Measurements from ENCODE around the gene CD300H.
A peak's percentile ranks its signal among the peaks of the same experiment; 100 is the strongest.

The CD300H gene

DNA sequence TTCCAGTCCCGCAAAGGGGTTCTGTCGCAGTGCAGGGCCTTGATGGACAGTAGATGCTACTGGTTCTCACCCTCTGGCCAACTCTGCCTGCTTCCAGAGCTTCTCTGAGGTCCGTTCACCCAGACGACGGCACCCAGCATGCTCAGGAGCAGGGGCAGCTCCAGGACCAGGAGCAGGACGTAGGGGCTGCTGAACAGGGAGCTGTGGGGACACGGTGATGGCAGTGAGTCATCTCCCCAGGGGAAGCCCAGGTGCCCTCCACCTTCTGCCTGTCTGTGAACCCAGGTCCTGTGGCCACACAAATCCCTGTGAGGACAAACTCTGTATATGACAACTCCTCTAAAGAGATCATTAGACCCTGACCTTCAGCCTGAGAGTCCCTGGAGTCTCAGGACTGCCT, 18.0 kb downstream of the CD300H start:
- DNase-seq (ENCODE audit: low spot score): no peak

GRCh38 chr17:74547736-74548135, 19.6 kb downstream of the CD300H start:
- DNase-seq (ENCODE audit: low spot score): no peak

DNA sequence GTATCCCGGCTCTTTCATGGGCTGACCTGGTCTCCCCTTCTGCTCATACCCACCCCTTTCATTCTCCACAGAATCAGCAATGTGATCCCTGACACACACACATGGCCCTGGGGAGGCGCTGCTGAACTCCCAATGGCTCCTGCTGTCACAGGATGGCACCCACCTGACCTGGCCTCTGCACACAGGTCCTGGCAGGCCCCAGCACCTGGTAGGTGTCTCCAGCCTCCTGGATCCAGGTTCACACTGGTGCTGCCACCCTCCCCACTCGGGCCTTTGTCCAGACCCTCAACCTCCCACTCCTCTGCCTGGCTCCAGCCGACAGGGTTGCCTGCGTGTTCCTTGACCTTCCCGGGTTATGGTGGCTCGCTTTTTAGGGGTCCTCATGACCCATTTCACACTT, 20.0 kb downstream of the CD300H start:
- no peak for DNase-seq (ENCODE audit: low spot score)

DNA sequence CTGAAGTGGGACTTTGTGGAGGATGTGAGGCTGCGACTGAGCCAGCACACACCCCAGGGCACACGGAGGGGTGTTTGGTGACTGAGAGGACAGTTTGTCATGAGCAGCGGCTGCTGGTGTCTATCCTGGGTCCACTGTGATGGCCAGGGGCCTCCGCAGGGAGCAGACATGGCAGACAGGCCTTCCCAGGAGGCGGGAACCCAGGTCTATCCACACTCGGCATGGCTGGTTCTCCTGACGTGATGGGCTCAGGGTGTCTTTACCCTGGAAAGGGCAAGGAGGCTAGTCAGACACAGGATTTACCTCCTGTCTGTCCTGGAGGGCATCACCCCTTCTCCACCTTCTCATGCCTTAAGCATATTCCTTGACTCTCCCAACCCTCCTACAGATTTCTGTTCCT, 20.7 kb downstream of the CD300H start:
- no peak for DNase-seq (ENCODE audit: low spot score)

DNA sequence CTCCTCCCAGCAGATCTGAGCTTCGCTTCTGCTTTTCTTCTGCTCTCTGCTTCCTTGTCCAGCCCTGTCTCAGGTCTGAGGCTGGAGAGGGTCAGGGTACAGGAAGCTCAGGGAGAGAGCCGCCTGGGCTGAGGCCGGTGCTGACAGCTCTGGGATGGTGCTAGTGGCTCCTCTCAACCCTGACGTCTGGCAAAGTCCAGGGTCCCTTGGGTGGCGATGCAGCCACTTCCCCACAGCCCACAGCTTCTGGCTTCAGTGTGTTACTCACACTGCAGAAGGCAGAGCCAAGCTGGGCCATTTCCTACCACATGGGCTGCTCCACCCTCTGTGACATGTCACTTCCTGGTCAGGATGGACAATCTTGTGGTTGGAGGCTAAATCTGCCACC, 21.5 kb downstream of the CD300H start, which contains the start of gene CD300C:
Gene CD300C (minus strand): TSS at position 273 of the 388 bp plus-strand sequence. CDS start 333 bp downstream, outside the sequence.
- no peak for DNase-seq (ENCODE audit: low spot score)

- DNase-seq (ENCODE audit: low spot score): no peak
Measured at GRCh38 chr17:74544991-74545842, 22.1 kb downstream of the CD300H start.

DNA sequence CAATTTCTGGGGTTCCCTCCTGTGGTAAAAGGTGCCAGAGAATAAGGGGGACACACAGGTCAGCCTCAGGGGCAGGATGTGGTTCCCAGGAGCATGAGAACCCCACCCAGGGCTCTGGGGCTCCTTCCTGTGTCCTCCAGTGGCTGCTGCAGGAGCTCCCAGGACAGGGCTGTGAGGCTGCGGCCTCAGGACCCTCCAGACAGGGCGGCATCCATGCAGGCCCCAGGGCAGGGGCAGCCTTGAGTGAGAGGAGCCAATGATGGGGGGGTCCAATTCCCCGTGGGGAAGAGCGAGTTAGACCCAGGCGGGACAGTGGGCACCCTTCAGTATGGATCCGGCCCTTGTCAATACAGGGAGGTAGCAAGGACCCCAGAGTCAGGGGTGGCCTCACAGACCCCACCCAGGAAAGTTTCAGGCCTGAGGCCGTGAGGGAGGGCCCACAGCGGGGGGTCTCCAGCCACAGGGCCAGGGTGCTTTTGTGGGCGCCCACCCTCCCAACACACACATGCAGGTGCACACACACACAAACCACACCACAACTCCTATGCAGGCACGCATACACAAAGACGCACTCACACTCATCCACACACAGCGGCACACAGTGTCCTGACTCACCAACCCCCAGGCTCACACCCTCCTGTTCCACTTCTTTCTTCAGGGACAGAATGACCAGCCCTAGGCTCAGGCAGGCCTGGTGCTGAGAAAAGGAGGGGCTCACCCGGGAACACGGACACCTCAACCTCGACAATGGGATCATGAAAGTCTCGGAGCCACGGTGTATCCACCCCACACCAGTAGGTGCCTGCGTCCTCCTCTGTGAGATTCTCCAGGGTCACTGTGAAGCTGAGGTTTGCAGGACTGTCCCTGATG, 23.2 kb downstream of the CD300H start:
- no peak for DNase-seq (ENCODE audit: low spot score)

- DNase-seq (ENCODE audit: low spot score): no peak
Measured at GRCh38 chr17:74543406-74543805, 23.9 kb downstream of the CD300H start.

- DNase-seq (ENCODE audit: low spot score): no peak
Measured at GRCh38 chr17:74542727-74543383, 24.5 kb downstream of the CD300H start.

- no peak for DNase-seq (ENCODE audit: low spot score)
Measured at GRCh38 chr17:74542166-74542565, 25.1 kb downstream of the CD300H start.

GRCh38 chr17:74541176-74542111, 25.9 kb downstream of the CD300H start:
- DNase-seq (ENCODE audit: low spot score): no peak

GRCh38 chr17:74539281-74539820, 28.0 kb downstream of the CD300H start:
- DNase-seq (ENCODE audit: low spot score): no peak

DNA sequence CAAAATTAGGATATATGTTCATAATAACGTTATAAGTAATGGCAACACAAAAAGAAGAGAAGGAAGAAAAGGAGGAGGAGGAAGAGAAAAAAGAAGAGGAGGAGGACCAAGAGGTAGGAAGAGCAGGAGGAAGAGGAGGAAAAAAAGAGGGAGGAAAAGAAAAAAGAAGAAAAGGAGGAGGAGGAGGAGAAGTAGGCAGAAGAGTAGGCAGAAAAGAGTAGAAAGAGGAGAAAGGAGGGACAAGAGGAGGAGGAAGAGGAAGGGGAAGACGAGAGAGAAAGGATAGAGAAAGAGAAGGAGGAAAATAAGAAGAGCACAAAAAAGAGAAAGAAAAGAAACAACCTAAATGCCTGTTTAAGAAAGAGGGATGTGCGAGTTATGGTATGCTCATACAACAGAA, 30.4 kb downstream of the CD300H start:
- no peak for DNase-seq (ENCODE audit: low spot score)

DNA sequence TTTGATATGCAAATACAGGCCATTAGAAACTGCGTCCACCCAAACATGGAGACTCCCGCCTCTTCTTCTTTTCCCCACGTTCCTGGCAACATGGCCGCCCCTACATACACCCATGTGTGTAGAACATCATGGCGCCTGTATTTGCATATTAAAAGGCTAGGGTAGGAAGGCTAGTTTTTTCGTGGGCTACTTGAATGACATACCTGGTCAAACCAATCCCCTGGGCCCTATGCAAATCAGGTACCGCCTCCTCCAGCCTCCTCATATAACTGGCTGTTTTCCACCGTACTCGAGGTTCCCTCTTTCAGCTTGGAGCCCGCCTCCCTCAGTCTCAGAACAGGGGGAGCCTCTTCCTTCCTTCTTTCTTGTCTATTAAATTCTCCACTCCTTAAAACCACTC, 35.2 kb downstream of the CD300H start:
- DNase-seq (ENCODE audit: low spot score): peak; percentile 41

- no peak for DNase-seq (ENCODE audit: low spot score)
Measured at GRCh38 chr17:74531231-74531761, 36.0 kb downstream of the CD300H start, which contains the start of gene CD300LB. Gene CD300LB (minus strand): TSS chr17:74531475. CDS start chr17:74531350, 125 bp downstream.

DNA sequence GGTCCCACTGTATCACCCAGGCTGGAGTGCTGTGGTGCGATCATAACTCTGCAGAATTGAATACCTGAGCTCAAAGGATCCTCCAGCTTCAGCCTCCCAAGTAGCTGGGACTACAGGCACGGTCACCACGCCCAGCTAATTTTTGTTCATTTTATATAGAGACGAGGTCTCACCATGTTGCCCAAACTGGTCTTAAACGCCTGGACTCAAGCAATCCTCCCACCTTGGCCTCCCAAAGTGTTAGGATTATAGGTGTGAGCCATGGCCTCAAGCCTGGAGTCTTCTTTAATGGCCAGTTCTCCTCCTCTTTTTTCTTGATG, 36.5 kb downstream of the CD300H start:
- DNase-seq (ENCODE audit: low spot score): no peak

GRCh38 chr17:74529243-74529642, 38.1 kb downstream of the CD300H start:
- DNase-seq (ENCODE audit: low spot score): no peak

- peak; percentile 27 for DNase-seq (ENCODE audit: low spot score)
Measured at GRCh38 chr17:74528491-74529199, 38.7 kb downstream of the CD300H start.

GRCh38 chr17:74527756-74528155, 39.6 kb downstream of the CD300H start:
- no peak for DNase-seq (ENCODE audit: low spot score)

DNA sequence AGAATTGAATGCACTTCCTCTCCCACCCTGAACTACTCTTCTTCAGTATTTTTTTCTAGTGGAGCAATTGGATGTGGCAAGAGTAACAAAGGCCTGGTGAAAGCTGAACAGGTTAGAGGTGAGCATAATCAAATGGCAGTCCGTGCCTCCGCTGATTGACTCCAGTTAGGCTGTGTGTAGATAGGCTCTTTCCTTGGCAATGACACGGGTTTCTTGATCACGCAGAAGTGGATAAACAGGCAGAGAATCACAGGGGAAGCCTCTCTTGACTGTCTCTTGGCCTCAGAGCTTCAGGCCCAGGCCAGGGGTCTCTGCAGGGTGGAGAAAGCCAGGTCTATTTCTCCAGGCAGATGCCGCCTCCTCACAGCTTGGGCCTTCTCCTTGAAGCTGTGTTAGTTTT, 40.2 kb downstream of the CD300H start:
- no peak for DNase-seq (ENCODE audit: low spot score)

Measured in putamen (tissue), 1 donor.